ENCODE measurements around the gene CD200R1.
A peak's percentile ranks its signal among the peaks of the same experiment; 100 is the strongest.

The CD200R1 gene

GRCh38 chr3:112990672-112991602, 16.0 kb upstream of the CD200R1 start, which contains the start of gene GTPBP8 (continued):
- TF ChIP-seq ZNF169 (tag by site-specific recombination; IDR thresholded peaks at IDR 0.05) (no peak), KLF8 (tag by site-specific recombination; IDR thresholded peaks at IDR 0.05) (peak; percentile 56; the same call in 1 of the 2 replicates), ZNF510 (tag by site-specific recombination; IDR thresholded peaks at IDR 0.05; ENCODE audit: insufficient replicate concordance) (no peak), ZNF529 (tag by site-specific recombination; IDR thresholded peaks at IDR 0.05; ENCODE audit: insufficient replicate concordance) (no peak), YY2 (tag by site-specific recombination; IDR thresholded peaks at IDR 0.05) (peak; percentile 92), ZBTB11 (tag by site-specific recombination; conservative IDR thresholded peaks at IDR 0.05; ENCODE audit: low read depth) (peak; percentile 96), ZNF184 (tag by site-specific recombination; IDR thresholded peaks at IDR 0.05) (no peak), EGR2 (tag by site-specific recombination; IDR thresholded peaks at IDR 0.05; ENCODE audit: low read depth) (peak; percentile 69; the same call in 1 of the 2 replicates), ZSCAN16 (tag by site-specific recombination; IDR thresholded peaks at IDR 0.05) (no peak), ZNF416 (tag by site-specific recombination; IDR thresholded peaks at IDR 0.05) (no peak), RBAK (tag by site-specific recombination; IDR thresholded peaks at IDR 0.05) (no peak), KLF7 (tag by site-specific recombination; IDR thresholded peaks at IDR 0.05; ENCODE audit: borderline replicate concordance) (no peak), ZNF16 (tag by site-specific recombination; IDR thresholded peaks at IDR 0.05; ENCODE audit: low read depth) (no peak), KLF1 (tag by site-specific recombination; IDR thresholded peaks at IDR 0.05) (peak; percentile 31; the same call in 1 of the 2 replicates), ZNF571 (tag by site-specific recombination; IDR thresholded peaks at IDR 0.05) (no peak), ZNF423 (tag by site-specific recombination; IDR thresholded peaks at IDR 0.05) (no peak), ZXDB (tag by site-specific recombination; IDR thresholded peaks at IDR 0.05) (peak; percentile 54; the same call in 1 of the 2 replicates), ZNF311 (tag by site-specific recombination; IDR thresholded peaks at IDR 0.05; ENCODE audit: borderline replicate concordance) (no peak)
- TF ChIP-seq, protein P1, sequence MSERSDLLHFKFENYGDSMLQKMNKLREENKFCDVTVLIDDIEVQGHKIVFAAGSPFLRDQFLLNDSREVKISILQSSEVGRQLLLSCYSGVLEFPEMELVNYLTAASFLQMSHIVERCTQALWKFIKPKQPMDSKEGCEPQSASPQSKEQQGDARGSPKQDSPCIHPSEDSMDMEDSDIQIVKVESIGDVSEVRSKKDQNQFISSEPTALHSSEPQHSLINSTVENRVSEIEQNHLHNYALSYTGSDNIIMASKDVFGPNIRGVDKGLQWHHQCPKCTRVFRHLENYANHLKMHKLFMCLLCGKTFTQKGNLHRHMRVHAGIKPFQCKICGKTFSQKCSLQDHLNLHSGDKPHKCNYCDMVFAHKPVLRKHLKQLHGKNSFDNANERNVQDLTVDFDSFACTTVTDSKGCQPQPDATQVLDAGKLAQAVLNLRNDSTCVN (tag by site-specific recombination; optimal IDR thresholded peaks at IDR 0.05) = peak; percentile 63
- TF ChIP-seq, protein P2, sequence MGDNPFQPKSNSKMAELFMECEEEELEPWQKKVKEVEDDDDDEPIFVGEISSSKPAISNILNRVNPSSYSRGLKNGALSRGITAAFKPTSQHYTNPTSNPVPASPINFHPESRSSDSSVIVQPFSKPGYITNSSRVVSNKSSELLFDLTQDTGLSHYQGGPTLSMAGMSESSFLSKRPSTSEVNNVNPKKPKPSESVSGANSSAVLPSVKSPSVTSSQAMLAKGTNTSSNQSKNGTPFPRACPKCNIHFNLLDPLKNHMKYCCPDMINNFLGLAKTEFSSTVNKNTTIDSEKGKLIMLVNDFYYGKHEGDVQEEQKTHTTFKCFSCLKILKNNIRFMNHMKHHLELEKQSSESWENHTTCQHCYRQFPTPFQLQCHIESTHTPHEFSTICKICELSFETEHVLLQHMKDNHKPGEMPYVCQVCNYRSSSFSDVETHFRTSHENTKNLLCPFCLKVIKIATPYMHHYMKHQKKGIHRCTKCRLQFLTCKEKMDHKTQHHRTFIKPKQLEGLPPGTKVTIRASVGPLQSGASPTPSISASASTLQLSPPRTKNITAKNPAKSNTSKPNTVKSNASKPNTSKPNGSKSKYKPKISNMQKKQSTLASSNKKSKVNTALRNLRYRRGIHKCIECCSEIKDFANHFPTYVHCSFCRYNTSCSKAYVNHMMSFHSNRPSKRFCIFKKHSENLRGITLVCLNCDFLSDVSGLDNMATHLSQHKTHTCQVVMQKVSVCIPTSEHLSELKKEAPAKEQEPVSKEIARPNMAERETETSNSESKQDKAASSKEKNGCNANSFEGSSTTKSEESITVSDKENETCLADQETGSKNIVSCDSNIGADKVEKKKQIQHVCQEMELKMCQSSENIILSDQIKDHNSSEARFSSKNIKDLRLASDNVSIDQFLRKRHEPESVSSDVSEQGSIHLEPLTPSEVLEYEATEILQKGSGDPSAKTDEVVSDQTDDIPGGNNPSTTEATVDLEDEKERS (tag by site-specific recombination; IDR thresholded peaks at IDR 0.05) = no peak
- TF ChIP-seq, protein P3, sequence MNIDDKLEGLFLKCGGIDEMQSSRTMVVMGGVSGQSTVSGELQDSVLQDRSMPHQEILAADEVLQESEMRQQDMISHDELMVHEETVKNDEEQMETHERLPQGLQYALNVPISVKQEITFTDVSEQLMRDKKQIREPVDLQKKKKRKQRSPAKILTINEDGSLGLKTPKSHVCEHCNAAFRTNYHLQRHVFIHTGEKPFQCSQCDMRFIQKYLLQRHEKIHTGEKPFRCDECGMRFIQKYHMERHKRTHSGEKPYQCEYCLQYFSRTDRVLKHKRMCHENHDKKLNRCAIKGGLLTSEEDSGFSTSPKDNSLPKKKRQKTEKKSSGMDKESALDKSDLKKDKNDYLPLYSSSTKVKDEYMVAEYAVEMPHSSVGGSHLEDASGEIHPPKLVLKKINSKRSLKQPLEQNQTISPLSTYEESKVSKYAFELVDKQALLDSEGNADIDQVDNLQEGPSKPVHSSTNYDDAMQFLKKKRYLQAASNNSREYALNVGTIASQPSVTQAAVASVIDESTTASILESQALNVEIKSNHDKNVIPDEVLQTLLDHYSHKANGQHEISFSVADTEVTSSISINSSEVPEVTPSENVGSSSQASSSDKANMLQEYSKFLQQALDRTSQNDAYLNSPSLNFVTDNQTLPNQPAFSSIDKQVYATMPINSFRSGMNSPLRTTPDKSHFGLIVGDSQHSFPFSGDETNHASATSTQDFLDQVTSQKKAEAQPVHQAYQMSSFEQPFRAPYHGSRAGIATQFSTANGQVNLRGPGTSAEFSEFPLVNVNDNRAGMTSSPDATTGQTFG (tag by site-specific recombination; IDR thresholded peaks at IDR 0.05; ENCODE audit: borderline replicate concordance) = no peak
- TF ChIP-seq, protein P4, sequence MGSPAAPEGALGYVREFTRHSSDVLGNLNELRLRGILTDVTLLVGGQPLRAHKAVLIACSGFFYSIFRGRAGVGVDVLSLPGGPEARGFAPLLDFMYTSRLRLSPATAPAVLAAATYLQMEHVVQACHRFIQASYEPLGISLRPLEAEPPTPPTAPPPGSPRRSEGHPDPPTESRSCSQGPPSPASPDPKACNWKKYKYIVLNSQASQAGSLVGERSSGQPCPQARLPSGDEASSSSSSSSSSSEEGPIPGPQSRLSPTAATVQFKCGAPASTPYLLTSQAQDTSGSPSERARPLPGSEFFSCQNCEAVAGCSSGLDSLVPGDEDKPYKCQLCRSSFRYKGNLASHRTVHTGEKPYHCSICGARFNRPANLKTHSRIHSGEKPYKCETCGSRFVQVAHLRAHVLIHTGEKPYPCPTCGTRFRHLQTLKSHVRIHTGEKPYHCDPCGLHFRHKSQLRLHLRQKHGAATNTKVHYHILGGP (tag by site-specific recombination; IDR thresholded peaks at IDR 0.05) = no peak
- TF ChIP-seq, protein P5, sequence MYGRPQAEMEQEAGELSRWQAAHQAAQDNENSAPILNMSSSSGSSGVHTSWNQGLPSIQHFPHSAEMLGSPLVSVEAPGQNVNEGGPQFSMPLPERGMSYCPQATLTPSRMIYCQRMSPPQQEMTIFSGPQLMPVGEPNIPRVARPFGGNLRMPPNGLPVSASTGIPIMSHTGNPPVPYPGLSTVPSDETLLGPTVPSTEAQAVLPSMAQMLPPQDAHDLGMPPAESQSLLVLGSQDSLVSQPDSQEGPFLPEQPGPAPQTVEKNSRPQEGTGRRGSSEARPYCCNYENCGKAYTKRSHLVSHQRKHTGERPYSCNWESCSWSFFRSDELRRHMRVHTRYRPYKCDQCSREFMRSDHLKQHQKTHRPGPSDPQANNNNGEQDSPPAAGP (tag by site-specific recombination; IDR thresholded peaks at IDR 0.05) = no peak
- TF ChIP-seq, protein P6, sequence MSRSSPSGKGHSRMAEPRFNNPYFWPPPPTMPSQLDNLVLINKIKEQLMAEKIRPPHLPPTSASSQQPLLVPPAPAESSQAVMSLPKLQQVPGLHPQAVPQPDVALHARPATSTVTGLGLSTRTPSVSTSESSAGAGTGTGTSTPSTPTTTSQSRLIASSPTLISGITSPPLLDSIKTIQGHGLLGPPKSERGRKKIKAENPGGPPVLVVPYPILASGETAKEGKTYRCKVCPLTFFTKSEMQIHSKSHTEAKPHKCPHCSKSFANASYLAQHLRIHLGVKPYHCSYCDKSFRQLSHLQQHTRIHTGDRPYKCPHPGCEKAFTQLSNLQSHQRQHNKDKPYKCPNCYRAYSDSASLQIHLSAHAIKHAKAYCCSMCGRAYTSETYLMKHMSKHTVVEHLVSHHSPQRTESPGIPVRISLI (tag by site-specific recombination; IDR thresholded peaks at IDR 0.05) = no peak
